Measurements from ENCODE around the gene NR1D1.
"Not testable (repeated sequence)": the region's sequence is repeated elsewhere in the genome, so short reads cannot be mapped to it uniquely, and the experiment has no call there.

DNA sequence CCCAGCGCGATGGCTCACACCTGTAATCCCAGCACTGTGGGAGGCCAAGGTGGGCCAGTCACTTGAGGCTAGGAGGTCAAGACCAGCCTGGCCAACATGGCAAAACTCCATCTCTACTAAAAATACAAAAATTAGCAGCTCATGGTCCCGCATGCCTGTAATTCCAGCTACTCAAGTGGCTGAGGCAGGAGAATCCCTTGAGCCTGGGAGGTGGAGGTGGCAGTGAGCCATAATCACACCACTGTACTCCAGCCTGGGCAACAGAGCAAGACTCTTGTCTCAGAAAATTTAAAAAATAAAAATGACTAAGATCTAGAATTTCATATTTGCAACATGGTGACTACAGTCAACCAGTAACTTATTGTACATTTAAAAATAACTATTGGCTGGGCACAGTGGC, 42.8 kb upstream of the NR1D1 start:
- TF ChIP-seq EZH2phosphoT487 (IDR thresholded peaks at IDR 0.05; ENCODE audit: insufficient read depth, low read depth); EZH2 (IDR thresholded peaks at IDR 0.05; ENCODE audit: insufficient read depth, poor library complexity, severe bottlenecking): not testable (repeated sequence)
